ENCODE data around the gene EXOC4.

DNA sequence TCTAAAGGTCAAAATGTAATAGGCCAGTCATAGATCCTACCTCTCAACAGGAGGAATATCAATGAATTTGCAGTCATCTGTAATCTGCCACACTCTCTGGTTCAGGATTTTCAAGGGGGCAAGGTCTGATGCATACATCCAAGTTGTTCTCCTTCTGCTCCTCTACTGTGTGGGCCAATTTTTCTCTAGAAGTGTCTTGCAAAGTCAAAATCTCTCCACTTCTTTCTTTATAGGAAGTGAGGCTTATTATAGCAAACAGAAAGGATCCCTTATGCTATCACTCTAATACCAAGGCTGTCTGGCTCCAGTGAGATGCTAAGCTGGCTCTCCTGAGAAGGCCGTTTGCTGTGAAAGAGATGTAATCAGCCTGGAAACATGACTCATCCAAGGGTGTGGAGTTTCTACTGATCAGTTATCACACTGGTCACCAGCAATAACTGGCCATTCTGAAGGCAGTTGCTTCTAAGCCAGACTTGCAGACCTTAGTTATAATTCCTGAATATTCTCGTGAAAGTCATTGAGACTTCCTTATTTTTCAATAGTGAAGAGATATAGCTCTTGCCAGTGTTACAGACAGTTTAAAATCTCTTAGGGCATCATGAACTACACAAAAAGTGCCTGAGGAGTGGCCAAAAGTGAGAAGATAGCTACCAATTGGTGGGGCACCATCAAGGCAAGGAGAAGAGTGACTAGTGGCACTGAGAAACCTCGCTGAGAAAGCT lies 831.0 kb downstream of the EXOC4 start:
- TF ChIP-seq CTCF (IDR thresholded peaks at IDR 0.05 in 4 of 5, conservative IDR thresholded peaks at IDR 0.05 in 1 of 5) (no peak), POLR2A (IDR thresholded peaks at IDR 0.05) (no peak)

All from gastrocnemius medialis (tissue), 4 donors.